Measurements from ENCODE around the gene MREG. TPM values are rescaled to one million over a fixed set of nuclear protein-coding genes. Genes with fewer than 3 reads are reported as not detected.
A peak's percentile ranks its signal among the peaks of the same experiment; 100 is the strongest.

The MREG gene
- total RNA-seq, 1 donor from 2014 or later: 4.0 TPM

DNA sequence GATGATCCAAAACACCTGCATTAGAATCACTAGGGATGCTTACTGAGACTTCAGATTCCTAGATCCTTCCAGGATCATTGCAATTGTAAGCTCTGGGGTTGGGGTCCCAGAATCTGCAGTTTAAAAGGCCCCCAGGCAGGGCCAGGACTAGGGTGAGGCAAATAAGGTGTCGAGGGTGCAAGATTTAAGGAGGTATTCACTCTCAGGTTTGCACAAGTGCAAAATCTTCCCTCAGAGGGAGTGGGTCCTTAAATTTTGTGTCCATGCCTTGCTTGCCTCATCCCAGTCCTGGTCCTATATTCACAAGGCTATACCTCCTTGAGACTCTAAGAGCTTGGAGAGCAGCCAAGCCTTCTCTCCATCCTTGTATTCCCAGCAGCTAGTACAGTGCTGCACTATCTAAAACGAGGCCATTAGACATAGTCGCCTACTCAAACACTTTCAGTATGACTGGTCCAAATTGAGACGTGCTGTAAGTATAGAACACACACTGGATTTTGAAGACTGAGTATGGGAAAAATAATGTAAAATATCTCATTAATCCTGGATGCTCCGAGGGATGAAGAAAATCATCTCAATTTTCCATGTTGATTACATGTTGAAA is 31.6 kb upstream of the MREG start:
- no peak overlapping the region for H3K27ac Mint-ChIP-seq (ENCODE audit: unreplicated experiment)
- H3K36me3 Mint-ChIP-seq (ENCODE audit: unreplicated experiment): peaks cover 8% of the 10 kb centered on the region
- H3K27me3 Mint-ChIP-seq (ENCODE audit: unreplicated experiment): no peaks in the 10 kb centered on the region
- H3K9me3 Mint-ChIP-seq (ENCODE audit: unreplicated experiment): no peaks in the 10 kb centered on the region
- DNase-seq (ENCODE audit: extremely low spot score, unreplicated experiment): no peak
- H3K4me1 Mint-ChIP-seq (ENCODE audit: unreplicated experiment): no peaks in the 10 kb centered on the region
- TF ChIP-seq, protein P1, sequence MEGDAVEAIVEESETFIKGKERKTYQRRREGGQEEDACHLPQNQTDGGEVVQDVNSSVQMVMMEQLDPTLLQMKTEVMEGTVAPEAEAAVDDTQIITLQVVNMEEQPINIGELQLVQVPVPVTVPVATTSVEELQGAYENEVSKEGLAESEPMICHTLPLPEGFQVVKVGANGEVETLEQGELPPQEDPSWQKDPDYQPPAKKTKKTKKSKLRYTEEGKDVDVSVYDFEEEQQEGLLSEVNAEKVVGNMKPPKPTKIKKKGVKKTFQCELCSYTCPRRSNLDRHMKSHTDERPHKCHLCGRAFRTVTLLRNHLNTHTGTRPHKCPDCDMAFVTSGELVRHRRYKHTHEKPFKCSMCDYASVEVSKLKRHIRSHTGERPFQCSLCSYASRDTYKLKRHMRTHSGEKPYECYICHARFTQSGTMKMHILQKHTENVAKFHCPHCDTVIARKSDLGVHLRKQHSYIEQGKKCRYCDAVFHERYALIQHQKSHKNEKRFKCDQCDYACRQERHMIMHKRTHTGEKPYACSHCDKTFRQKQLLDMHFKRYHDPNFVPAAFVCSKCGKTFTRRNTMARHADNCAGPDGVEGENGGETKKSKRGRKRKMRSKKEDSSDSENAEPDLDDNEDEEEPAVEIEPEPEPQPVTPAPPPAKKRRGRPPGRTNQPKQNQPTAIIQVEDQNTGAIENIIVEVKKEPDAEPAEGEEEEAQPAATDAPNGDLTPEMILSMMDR (IDR thresholded peaks at IDR 0.05): no peak
- no peak overlapping the region for H3K4me3 Mint-ChIP-seq (ENCODE audit: unreplicated experiment)

DNA sequence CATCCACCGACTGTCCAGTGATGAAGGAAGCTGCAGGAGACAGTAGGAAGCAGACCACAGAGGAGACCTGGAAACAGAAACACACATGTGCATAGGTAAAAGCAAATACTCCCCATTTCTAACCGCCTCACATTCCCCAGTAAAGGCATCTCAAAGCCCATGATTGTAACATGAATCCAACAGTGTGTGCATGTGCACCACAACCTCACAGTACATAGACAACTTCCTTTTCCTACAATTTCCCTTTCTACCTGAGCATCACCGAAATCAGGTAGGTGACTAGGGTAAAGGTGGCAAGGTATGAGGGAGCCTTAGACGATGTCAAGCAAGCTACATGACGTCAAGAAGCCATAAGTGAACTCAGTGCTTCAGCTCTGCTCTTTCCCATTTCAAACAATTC is 30.6 kb upstream of the MREG start:
- DNase-seq (ENCODE audit: extremely low spot score, unreplicated experiment): no peak
- no peak overlapping the region for H3K4me3 Mint-ChIP-seq (ENCODE audit: unreplicated experiment)
- H3K27ac Mint-ChIP-seq (ENCODE audit: unreplicated experiment): no peak overlapping the region

DNA sequence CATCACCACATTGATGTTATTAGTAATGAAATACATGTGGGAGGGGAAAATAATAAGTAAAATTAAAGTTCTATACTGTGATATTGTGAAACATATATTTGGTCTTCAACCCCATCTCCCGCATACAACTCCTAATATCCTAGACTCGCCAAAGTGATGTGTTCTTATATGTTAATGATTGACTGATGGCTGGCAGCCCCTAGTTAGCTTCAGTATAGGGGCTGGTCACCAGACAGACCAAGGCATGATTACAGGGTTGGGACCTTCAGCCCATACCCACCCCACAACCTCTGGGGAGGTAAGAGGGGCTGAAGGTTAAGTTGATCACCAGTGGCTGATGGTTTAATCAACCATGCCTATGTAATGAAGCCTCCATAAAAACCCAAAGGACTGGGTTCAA is 28.1 kb upstream of the MREG start:
- Mint-ChIP-seq H3K27ac (ENCODE audit: unreplicated experiment) (no peak overlapping the region), H3K4me1 (ENCODE audit: unreplicated experiment) (no peaks in the 10 kb centered on the region), H3K9me3 (ENCODE audit: unreplicated experiment) (no peaks in the 10 kb centered on the region), H3K27me3 (ENCODE audit: unreplicated experiment) (no peaks in the 10 kb centered on the region), H3K36me3 (ENCODE audit: unreplicated experiment) (peaks cover 6% of the 10 kb centered on the region), H3K4me3 (ENCODE audit: unreplicated experiment) (no peak overlapping the region)
- TF ChIP-seq, protein P1 (IDR thresholded peaks at IDR 0.05): no peak
- no peak for DNase-seq (ENCODE audit: extremely low spot score, unreplicated experiment)

More for the DNA sequence above, 30.6 kb upstream of the MREG start:
- H3K36me3 Mint-ChIP-seq (ENCODE audit: unreplicated experiment): peaks cover 10% of the 10 kb centered on the region
- H3K4me1 Mint-ChIP-seq (ENCODE audit: unreplicated experiment): no peaks in the 10 kb centered on the region
- TF ChIP-seq, protein P1 (IDR thresholded peaks at IDR 0.05): no peak
- H3K27me3 Mint-ChIP-seq (ENCODE audit: unreplicated experiment): no peaks in the 10 kb centered on the region
- H3K9me3 Mint-ChIP-seq (ENCODE audit: unreplicated experiment): no peaks in the 10 kb centered on the region

DNA sequence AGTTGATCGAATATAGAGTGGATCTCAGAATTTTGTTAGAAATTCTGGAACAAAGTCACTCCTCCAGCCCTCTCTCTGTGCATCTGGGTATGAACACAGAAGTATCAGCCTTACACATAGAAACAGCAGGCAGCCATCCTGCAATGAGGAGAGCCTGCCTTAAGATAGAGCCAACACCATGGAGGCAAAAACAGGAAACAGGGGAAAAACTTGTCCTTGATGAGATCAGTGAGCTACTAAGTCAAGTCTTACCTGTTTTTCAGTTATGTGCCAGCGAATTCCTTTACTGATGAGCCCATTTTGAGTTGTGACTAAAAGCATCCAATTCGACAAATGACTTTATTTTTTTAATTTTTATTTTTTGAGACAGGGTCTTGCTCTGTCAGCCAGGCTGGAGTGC is 26.6 kb upstream of the MREG start:
- Mint-ChIP-seq H3K4me1 (ENCODE audit: unreplicated experiment) (no peaks in the 10 kb centered on the region), H3K4me3 (ENCODE audit: unreplicated experiment) (no peak overlapping the region), H3K27me3 (ENCODE audit: unreplicated experiment) (no peaks in the 10 kb centered on the region), H3K9me3 (ENCODE audit: unreplicated experiment) (no peaks in the 10 kb centered on the region), H3K36me3 (ENCODE audit: unreplicated experiment) (peaks cover 6% of the 10 kb centered on the region), H3K27ac (ENCODE audit: unreplicated experiment) (no peak overlapping the region)
- TF ChIP-seq, protein P1 (IDR thresholded peaks at IDR 0.05): no peak
- no peak for DNase-seq (ENCODE audit: extremely low spot score, unreplicated experiment)

DNA sequence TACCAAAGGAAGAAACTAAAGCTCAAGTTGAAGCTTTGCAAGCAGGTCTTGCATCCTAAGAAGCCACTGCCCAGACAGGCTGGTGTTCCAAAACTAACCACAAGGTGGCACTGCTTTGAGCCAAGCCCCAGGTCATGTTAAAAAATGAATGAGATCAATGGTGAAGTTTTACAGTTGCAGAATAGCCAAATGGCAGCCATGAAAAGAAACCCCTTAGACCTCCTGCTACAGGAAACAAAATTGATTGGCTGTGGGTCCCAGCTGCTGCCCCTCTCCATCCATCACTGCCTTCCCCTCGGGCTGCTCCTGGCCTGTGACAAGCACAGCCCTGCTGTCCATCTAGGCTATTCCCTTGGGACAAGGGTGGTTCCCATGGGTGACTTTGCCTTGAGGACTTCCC is 20.7 kb upstream of the MREG start:
- H3K4me1 Mint-ChIP-seq (ENCODE audit: unreplicated experiment): peaks cover 25% of the 10 kb centered on the region

More for the DNA sequence above, 20.7 kb upstream of the MREG start:
- TF ChIP-seq, protein P1 (IDR thresholded peaks at IDR 0.05): peak; percentile 80
- Mint-ChIP-seq H3K36me3 (ENCODE audit: unreplicated experiment) (no peaks in the 10 kb centered on the region), H3K27ac (ENCODE audit: unreplicated experiment) (no peak overlapping the region), H3K9me3 (ENCODE audit: unreplicated experiment) (no peaks in the 10 kb centered on the region), H3K27me3 (ENCODE audit: unreplicated experiment) (no peaks in the 10 kb centered on the region), H3K4me3 (ENCODE audit: unreplicated experiment) (no peak overlapping the region)
- DNase-seq (ENCODE audit: extremely low spot score, unreplicated experiment): no peak
